GM23338 (cell line): ENCODE results near the gene PREP. TPM values are rescaled to one million over a fixed set of nuclear protein-coding genes. Genes with fewer than 3 reads are reported as not detected.

Source experiments
- ATAC-seq: fragments of 200-7000 bp; cut with Tn5 transposase; 3 replicates; pipeline ENCODE4 v1.9.1; 2020
- DNase-seq: peaks from one replicate; pipeline ENCODE4 v3.0.0-alpha.2; 2015; ENCODE audit warnings: low spot score
- H2AFZ ChIP-seq: fragments of 200-600 bp; sonication (generic); 2 replicates; pipeline ENCODE4 v1.8.0; 2016; ENCODE audit warnings: antibody characterized with exemption, mild to moderate bottlenecking, moderate library complexity
- H3F3A ChIP-seq: fragments of 200-600 bp; sonication (generic); replicated peaks from 2 replicates; pipeline ENCODE4 v1.8.0; 2017; ENCODE audit warnings: antibody characterized with exemption, mixed run types, low read depth
- H3K27ac ChIP-seq: fragments of 200-600 bp; sonication (generic); 2 replicates; pipeline ENCODE4 v1.6.1; 2016; ENCODE audit warnings: low read depth
- H3K27me3 ChIP-seq: fragments of 200-600 bp; sonication (generic); 2 replicates; pipeline ENCODE4 v1.8.0; 2016; ENCODE audit warnings: mild to moderate bottlenecking, mixed run types, moderate library complexity; ENCODE audit not compliant: insufficient read depth
- H3K36me3 ChIP-seq: fragments of 200-600 bp; sonication (generic); 2 replicates; pipeline ENCODE4 v1.8.0; 2016; ENCODE audit warnings: mild to moderate bottlenecking; ENCODE audit not compliant: insufficient read depth
- H3K4me1 ChIP-seq: fragments of 200-600 bp; sonication (generic); 2 replicates; pipeline ENCODE4 v1.8.0; 2016; ENCODE audit warnings: mild to moderate bottlenecking, moderate library complexity; ENCODE audit not compliant: insufficient read depth
- H3K4me2 ChIP-seq: fragments of 200-600 bp; sonication (generic); 2 replicates; pipeline ENCODE4 v1.7.1; 2017; ENCODE audit warnings: mixed run types
- H3K4me3 ChIP-seq: fragments of 200-600 bp; sonication (generic); 2 replicates; pipeline ENCODE4 v1.6.1; 2016; ENCODE audit warnings: mixed run types
- H3K79me2 ChIP-seq: fragments of 200-600 bp; sonication (generic); replicated peaks from 2 replicates; pipeline ENCODE4 v1.8.0; 2017; ENCODE audit warnings: mild to moderate bottlenecking; ENCODE audit not compliant: insufficient read depth
- H3K9me2 ChIP-seq: fragments of 200-600 bp; sonication (generic); 2 replicates; pipeline ENCODE4 v1.8.0; 2017; ENCODE audit not compliant: insufficient read depth
- H4K20me1 ChIP-seq: fragments of 200-600 bp; sonication (generic); replicated peaks from 2 replicates; pipeline ENCODE4 v1.8.0; 2017; ENCODE audit warnings: mild to moderate bottlenecking; ENCODE audit not compliant: insufficient read depth
- H3K27ac Mint-ChIP-seq: 2 replicates; pipeline ENCODE4 v1.8.0; 2020; ENCODE audit warnings: inconsistent platforms, mild to moderate bottlenecking, moderate library complexity, mixed read lengths
- H3K27me3 Mint-ChIP-seq: 3 replicates; pipeline ENCODE4 v1.8.0; 2022; ENCODE audit warnings: low read depth, mild to moderate bottlenecking, moderate library complexity, mixed read lengths, inconsistent platforms; ENCODE audit not compliant: insufficient read depth, poor library complexity
- H3K36me3 Mint-ChIP-seq: 3 replicates; pipeline ENCODE4 v1.8.0; 2021; ENCODE audit warnings: low read depth, mild to moderate bottlenecking, inconsistent platforms, moderate library complexity, mixed read lengths
- H3K4me1 Mint-ChIP-seq: 3 replicates; pipeline ENCODE4 v1.8.0; 2020; ENCODE audit warnings: mild to moderate bottlenecking, inconsistent platforms, mixed read lengths
- H3K4me3 Mint-ChIP-seq: 3 replicates; pipeline ENCODE4 v1.8.0; 2021; ENCODE audit warnings: moderate library complexity, mild to moderate bottlenecking, inconsistent platforms, mixed read lengths
- H3K9me3 Mint-ChIP-seq: 3 replicates; pipeline ENCODE4 v1.8.0; 2020; ENCODE audit warnings: moderate library complexity, mild to moderate bottlenecking, inconsistent platforms, mixed read lengths
- CREB1 ChIP-seq: fragments of 250-450 bp; sonication (Bioruptor Pico); IDR thresholded peaks from 2 replicates; pipeline ENCODE4 v1.5.0; 2020; ENCODE audit warnings: low read depth, mild to moderate bottlenecking, moderate library complexity
- ETS1 ChIP-seq: IDR thresholded peaks from 2 replicates; pipeline ENCODE4 v1.6.1; 2016; ENCODE audit warnings: antibody characterized with exemption
- JUNB ChIP-seq: IDR thresholded peaks from one replicate; pipeline ENCODE4 v1.6.1; 2016; ENCODE audit warnings: antibody characterized with exemption; ENCODE audit not compliant: unreplicated experiment
- NANOG ChIP-seq: IDR thresholded peaks from 2 replicates; pipeline ENCODE4 v1.6.1; 2016; ENCODE audit warnings: antibody characterized with exemption, borderline replicate concordance
- POLR2AphosphoS5 ChIP-seq: IDR thresholded peaks from 2 replicates; pipeline ENCODE4 v1.6.1; 2016; ENCODE audit warnings: antibody characterized with exemption, low read depth
- ZNF114 ChIP-seq: fragments of 250-450 bp; sonication (Bioruptor Pico); IDR thresholded peaks from 2 replicates; pipeline ENCODE4 v1.5.0; 2020; ENCODE audit warnings: mild to moderate bottlenecking, moderate library complexity
- polyA plus RNA-seq: library from polyadenylated mRNA; unstranded; fragments of >200 nt; fragmentation: Nextera tagmentation; extraction: Ambion mirVana; gene quantifications from 2 replicates; pipeline ENCODE4 v1.2.1, GENCODE V29; 2016
- total RNA-seq: library from RNA; depleted of rRNA; stranded (reverse); fragments of >200 nt; shearing (Covaris generic); gene quantifications from 2 replicates; pipeline ENCODE4 v1.2.3, GENCODE V29; 2014
- TF ChIP-seq, protein P1 (sequence below): fragments of 250-450 bp; sonication (Bioruptor Pico); IDR thresholded peaks from 2 replicates; pipeline ENCODE4 v1.5.0; 2020; ENCODE audit warnings: mild to moderate bottlenecking, moderate library complexity

Gene PREP
- total and polyA plus RNA-seq, 2 experiments from 2014 or later, result 28.5 to 52.7 TPM

GRCh38 chr6:105326216-105326615 lies 76.7 kb downstream of the PREP start:
- Mint-ChIP-seq H3K9me3 (no peaks in the 10 kb centered on the region), H3K27me3 (no peaks in the 10 kb centered on the region), H3K4me3 (no peak overlapping the region), H3K27ac (no peak overlapping the region), H3K36me3 (peaks cover 24% of the 10 kb centered on the region), H3K4me1 (peaks cover 4% of the 10 kb centered on the region; the same call in 2 of the 3 replicates)
- Histone ChIP-seq H4K20me1 (0 out of 2 replicates have a peak, but pooled peaks cover 7% of the 10 kb centered on the region), H3K79me2 (no peaks in the 10 kb centered on the region), H3K4me2 (no peak overlapping the region), H3K4me1 (no peaks in the 10 kb centered on the region), H2AFZ (no peak overlapping the region), H3K27ac (no peak overlapping the region), H3K9me2 (no peaks in the 10 kb centered on the region), H3F3A (no peaks in the 10 kb centered on the region), H3K27me3 (no peaks in the 10 kb centered on the region), H3K4me3 (no peak overlapping the region), H3K36me3 (peaks cover 23% of the 10 kb centered on the region)
- ATAC-seq (no peak), DNase-seq (no peak)
- TF ChIP-seq POLR2AphosphoS5 (no peak), JUNB (no peak), NANOG (no peak), ETS1 (no peak), ZNF114 (no peak), CREB1 (CRISPR knock-in tag) (no peak)
- TF ChIP-seq, protein P1, sequence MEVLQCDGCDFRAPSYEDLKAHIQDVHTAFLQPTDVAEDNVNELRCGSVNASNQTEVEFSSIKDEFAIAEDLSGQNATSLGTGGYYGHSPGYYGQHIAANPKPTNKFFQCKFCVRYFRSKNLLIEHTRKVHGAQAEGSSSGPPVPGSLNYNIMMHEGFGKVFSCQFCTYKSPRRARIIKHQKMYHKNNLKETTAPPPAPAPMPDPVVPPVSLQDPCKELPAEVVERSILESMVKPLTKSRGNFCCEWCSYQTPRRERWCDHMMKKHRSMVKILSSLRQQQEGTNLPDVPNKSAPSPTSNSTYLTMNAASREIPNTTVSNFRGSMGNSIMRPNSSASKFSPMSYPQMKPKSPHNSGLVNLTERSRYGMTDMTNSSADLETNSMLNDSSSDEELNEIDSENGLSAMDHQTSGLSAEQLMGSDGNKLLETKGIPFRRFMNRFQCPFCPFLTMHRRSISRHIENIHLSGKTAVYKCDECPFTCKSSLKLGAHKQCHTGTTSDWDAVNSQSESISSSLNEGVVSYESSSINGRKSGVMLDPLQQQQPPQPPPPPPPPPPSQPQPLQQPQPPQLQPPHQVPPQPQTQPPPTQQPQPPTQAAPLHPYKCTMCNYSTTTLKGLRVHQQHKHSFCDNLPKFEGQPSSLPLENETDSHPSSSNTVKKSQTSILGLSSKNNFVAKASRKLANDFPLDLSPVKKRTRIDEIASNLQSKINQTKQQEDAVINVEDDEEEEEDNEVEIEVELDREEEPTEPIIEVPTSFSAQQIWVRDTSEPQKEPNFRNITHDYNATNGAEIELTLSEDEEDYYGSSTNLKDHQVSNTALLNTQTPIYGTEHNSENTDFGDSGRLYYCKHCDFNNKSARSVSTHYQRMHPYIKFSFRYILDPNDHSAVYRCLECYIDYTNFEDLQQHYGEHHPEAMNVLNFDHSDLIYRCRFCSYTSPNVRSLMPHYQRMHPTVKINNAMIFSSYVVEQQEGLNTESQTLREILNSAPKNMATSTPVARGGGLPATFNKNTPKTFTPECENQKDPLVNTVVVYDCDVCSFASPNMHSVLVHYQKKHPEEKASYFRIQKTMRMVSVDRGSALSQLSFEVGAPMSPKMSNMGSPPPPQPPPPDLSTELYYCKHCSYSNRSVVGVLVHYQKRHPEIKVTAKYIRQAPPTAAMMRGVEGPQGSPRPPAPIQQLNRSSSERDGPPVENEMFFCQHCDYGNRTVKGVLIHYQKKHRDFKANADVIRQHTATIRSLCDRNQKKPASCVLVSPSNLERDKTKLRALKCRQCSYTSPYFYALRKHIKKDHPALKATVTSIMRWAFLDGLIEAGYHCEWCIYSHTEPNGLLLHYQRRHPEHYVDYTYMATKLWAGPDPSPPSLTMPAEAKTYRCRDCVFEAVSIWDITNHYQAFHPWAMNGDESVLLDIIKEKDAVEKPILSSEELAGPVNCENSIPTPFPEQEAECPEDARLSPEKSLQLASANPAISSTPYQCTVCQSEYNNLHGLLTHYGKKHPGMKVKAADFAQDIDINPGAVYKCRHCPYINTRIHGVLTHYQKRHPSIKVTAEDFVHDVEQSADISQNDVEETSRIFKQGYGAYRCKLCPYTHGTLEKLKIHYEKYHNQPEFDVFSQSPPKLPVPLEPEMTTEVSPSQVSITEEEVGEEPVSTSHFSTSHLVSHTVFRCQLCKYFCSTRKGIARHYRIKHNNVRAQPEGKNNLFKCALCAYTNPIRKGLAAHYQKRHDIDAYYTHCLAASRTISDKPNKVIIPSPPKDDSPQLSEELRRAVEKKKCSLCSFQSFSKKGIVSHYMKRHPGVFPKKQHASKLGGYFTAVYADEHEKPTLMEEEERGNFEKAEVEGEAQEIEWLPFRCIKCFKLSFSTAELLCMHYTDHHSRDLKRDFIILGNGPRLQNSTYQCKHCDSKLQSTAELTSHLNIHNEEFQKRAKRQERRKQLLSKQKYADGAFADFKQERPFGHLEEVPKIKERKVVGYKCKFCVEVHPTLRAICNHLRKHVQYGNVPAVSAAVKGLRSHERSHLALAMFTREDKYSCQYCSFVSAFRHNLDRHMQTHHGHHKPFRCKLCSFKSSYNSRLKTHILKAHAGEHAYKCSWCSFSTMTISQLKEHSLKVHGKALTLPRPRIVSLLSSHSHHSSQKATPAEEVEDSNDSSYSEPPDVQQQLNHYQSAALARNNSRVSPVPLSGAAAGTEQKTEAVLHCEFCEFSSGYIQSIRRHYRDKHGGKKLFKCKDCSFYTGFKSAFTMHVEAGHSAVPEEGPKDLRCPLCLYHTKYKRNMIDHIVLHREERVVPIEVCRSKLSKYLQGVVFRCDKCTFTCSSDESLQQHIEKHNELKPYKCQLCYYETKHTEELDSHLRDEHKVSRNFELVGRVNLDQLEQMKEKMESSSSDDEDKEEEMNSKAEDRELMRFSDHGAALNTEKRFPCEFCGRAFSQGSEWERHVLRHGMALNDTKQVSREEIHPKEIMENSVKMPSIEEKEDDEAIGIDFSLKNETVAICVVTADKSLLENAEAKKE, result no peak
